Measurements from ENCODE around the gene ARL5B.

DNA sequence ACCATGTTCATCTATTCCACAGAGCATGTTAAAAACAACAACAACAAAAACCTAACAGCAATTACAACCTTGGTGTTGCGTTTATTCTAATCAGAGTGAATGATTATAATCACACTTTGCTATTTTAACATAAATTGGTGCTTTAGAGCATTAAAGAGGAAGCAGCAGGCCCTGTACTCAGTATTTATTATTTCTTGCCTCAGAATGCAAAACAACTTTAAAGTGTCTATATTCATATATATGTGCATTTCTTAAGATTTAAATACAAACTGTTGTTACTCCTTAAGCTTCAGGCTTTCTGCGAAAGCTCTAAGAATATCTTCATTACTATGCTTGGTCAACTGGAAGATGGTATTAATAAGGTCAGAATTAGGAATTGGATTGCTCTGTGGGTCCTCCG is 21.5 kb downstream of the ARL5B start:
- TF ChIP-seq, protein P1, sequence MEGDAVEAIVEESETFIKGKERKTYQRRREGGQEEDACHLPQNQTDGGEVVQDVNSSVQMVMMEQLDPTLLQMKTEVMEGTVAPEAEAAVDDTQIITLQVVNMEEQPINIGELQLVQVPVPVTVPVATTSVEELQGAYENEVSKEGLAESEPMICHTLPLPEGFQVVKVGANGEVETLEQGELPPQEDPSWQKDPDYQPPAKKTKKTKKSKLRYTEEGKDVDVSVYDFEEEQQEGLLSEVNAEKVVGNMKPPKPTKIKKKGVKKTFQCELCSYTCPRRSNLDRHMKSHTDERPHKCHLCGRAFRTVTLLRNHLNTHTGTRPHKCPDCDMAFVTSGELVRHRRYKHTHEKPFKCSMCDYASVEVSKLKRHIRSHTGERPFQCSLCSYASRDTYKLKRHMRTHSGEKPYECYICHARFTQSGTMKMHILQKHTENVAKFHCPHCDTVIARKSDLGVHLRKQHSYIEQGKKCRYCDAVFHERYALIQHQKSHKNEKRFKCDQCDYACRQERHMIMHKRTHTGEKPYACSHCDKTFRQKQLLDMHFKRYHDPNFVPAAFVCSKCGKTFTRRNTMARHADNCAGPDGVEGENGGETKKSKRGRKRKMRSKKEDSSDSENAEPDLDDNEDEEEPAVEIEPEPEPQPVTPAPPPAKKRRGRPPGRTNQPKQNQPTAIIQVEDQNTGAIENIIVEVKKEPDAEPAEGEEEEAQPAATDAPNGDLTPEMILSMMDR (IDR thresholded peaks at IDR 0.05) = no peak
- TF ChIP-seq RAD21 (conservative IDR thresholded peaks at IDR 0.05 in 1 of 2, IDR thresholded peaks at IDR 0.05 in 1 of 2) = no peak
- TF ChIP-seq, protein P2, sequence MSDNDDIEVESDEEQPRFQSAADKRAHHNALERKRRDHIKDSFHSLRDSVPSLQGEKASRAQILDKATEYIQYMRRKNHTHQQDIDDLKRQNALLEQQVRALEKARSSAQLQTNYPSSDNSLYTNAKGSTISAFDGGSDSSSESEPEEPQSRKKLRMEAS (IDR thresholded peaks at IDR 0.05) = no peak
- no peak for TF ChIP-seq KDM1A (IDR thresholded peaks at IDR 0.05; ENCODE audit: low read depth)
- no peak for TF ChIP-seq BHLHE40 (IDR thresholded peaks at IDR 0.05; ENCODE audit: low read depth, low read length)
- no peak for TF ChIP-seq JUN (IDR thresholded peaks at IDR 0.05)
- no peak for TF ChIP-seq EP300 (IDR thresholded peaks at IDR 0.05)
- no peak for TF ChIP-seq CBX8 (IDR thresholded peaks at IDR 0.05)
- TF ChIP-seq ESRRA (IDR thresholded peaks at IDR 0.05; ENCODE audit: borderline replicate concordance, low read length) = no peak

Measured in A549 (cell line).